ENCODE measurements around the gene TRMT61A. TPM values are rescaled to one million over a fixed set of nuclear protein-coding genes. Genes with fewer than 3 reads are reported as not detected.

The TRMT61A gene
- total and polyA plus RNA-seq, 2 of the 13 experiments (the other 11 are each of a cell fraction or from before 2014, with no cell fraction given), result 6.5 to 13.6 TPM

DNA sequence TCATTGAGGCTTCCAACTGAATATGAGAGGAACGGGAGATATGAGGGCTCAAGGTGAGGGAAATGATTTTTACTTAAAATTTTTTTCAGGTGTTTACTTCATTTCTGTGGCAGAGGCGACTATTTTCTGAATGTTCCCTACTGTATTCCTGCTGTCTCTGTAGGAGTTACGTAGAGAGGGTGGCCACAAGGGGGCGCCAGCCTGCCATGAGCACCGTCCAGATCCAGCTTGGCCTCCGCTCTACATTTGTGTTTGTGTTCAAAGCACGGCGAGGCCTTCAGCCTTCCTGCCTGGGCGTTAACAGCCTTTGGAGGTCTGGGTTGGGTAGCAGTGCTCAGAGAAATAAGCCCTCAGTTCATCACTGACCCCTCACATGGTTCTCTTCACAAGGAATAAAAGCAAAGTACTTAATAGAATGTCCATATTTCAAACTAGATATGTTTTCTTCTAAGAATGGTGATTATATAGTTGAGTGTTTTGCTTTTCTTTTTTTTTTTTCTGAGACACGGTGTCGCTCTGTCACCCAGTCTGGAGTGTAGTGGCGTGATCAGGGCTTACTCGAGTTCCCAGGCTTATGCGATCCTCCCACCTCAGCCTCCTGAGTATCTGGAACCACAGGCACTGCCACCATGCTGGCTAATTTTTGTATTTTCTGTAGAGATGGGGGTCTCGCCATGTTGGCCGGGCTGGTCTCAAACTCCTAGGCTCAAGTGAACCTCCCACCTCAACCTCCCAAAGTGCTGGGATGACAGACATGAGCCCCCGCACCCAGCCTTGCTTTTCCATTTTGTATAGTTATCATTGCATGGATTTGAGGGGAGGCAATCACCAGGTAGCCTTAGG is 28.6 kb upstream of the TRMT61A start (continued):
- TF ChIP-seq, protein P1, sequence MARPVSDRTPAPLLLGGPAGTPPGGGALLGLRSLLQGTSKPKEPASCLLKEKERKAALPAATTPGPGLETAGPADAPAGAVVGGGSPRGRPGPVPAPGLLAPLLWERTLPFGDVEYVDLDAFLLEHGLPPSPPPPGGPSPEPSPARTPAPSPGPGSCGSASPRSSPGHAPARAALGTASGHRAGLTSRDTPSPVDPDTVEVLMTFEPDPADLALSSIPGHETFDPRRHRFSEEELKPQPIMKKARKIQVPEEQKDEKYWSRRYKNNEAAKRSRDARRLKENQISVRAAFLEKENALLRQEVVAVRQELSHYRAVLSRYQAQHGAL (CRISPR knock-in tag; IDR thresholded peaks at IDR 0.05; ENCODE audit: not compliant biosample characterization), result no peak
- TF ChIP-seq KLF15 (CRISPR knock-in tag; IDR thresholded peaks at IDR 0.05; ENCODE audit: borderline replicate concordance) (no peak), U2AF1 (optimal IDR thresholded peaks at IDR 0.05; ENCODE audit: low read depth, low read length) (peak; percentile 59), PHF21A (CRISPR knock-in tag; IDR thresholded peaks at IDR 0.05) (no peak), HCFC1 (IDR thresholded peaks at IDR 0.05; ENCODE audit: low read depth, low read length) (no peak), DNMT3B (CRISPR knock-in tag; conservative IDR thresholded peaks at IDR 0.05) (no peak), MBNL3 (CRISPR knock-in tag; conservative IDR thresholded peaks at IDR 0.05) (no peak), TRIM24 (CRISPR knock-in tag; IDR thresholded peaks at IDR 0.05) (no peak), ZNF570 (CRISPR knock-in tag; IDR thresholded peaks at IDR 0.05; ENCODE audit: borderline replicate concordance) (no peak), TCF12 (IDR thresholded peaks at IDR 0.05) (no peak), TCF12 (CRISPR knock-in tag; IDR thresholded peaks at IDR 0.05) (no peak), ZSCAN20 (CRISPR knock-in tag; IDR thresholded peaks at IDR 0.05; ENCODE audit: borderline replicate concordance) (no peak), SKIL (CRISPR knock-in tag; IDR thresholded peaks at IDR 0.05; ENCODE audit: borderline replicate concordance) (no peak), ZBTB8A (CRISPR knock-in tag; IDR thresholded peaks at IDR 0.05; ENCODE audit: borderline replicate concordance, low read depth) (no peak), RXRB (CRISPR knock-in tag; IDR thresholded peaks at IDR 0.05; ENCODE audit: borderline replicate concordance) (peak; percentile 63; the same call in 1 of the 2 replicates), KLF9 (CRISPR knock-in tag; IDR thresholded peaks at IDR 0.05; ENCODE audit: low read depth) (no peak), THAP7 (CRISPR knock-in tag; IDR thresholded peaks at IDR 0.05) (no peak), ZNF672 (CRISPR knock-in tag; IDR thresholded peaks at IDR 0.05) (no peak), ZNF549 (CRISPR knock-in tag; IDR thresholded peaks at IDR 0.05) (no peak), CHD4 (IDR thresholded peaks at IDR 0.05; ENCODE audit: borderline replicate concordance, low read length) (no peak), ZNF30 (CRISPR knock-in tag; IDR thresholded peaks at IDR 0.05) (no peak), TEAD2 (CRISPR knock-in tag; IDR thresholded peaks at IDR 0.05) (no peak), SMARCE1 (IDR thresholded peaks at IDR 0.05; ENCODE audit: borderline replicate concordance) (no peak), PRMT3 (CRISPR knock-in tag; IDR thresholded peaks at IDR 0.05; ENCODE audit: borderline replicate concordance, low read depth) (no peak), CHCHD3 (CRISPR knock-in tag; IDR thresholded peaks at IDR 0.05) (no peak), ZNF557 (CRISPR knock-in tag; IDR thresholded peaks at IDR 0.05) (no peak), MED8 (CRISPR knock-in tag; IDR thresholded peaks at IDR 0.05; ENCODE audit: insufficient replicate concordance) (no peak)
